ENCODE results near the gene MRPL40.
A peak's percentile ranks its signal among the peaks of the same experiment; 100 is the strongest.

Gene MRPL40

DNA sequence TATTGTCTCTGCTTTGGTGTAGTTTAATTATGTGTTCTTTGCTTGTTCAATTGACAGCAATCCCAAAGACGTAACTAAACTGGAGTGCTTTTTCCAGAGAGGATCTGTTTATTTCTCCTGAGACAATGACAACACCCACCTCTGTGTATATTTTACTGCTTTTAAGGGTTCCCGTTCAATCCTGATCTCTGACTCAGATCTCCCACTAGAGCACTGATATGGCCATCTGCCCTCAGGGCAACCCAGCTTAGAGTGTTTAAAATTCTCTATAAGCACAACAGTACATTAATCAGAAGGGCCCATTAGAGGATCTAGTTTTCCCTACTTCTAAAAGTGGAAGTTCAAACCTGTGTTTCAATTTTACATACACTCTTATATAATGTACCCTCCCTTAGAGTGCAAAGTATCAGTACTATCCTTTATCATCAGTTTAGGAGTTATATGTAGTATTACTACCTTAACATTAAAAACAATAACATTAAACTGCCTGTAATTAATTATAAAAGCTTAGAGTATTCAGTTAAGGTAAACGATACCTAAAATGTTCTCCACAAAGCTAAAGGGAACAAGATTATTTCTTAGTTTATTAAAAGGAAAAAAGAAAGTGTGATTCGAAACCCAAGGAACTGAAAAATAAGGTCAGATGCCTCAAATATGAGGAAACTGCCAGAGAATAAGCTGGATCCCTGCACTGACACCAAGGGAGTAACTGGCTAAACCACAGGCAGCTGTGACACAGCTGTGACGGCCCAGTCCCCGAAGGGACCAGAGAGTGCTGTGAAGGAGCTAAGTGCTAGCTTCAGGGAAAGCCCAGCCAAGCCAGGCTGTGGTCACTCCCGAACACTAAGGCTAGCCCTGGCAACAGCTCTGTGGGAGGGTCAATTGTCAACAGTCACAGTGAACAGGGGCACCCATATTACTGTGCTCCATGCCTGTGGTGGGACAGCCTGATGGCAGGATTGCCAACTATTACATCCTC is 31.4 kb downstream of the MRPL40 start:
- no peak for DNase-seq

DNA sequence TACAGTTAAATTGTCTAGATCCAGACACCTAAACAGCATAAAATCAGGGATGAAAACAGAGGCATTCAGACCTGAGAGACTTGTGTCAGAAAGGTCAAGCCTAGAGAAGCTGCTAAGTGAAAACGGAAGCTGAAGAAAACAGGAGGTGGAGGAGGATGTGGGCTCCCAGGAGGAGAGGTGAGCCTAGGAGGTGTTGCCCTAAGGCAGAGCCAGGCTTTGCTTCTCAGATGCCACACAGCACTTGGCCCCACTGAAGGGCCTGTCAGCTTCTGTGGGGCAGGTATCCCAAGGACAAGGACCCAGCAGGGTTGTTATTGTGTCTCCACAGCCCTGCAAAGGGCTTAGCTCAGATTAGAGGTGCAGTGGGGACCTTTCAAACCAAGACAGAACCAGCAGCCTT is 32.2 kb downstream of the MRPL40 start:
- DNase-seq = no peak

DNA sequence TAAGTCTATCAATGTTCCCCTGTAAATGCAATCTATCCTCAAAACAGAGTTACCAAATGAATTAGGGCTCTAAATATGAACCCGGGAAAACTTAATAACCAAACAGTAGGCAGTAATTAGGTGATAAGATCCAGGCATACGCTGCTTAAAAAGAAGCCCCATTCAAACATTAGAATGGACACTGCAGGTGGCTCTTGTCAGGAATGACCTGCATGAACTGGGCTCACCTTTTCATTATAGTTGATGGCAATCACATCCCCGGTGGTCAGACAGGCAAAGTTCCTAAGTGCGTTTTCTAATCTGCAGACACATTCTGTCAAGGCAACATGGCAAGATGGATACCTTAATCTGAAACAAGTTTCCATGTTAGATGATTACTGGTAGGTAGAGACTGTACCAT is 32.6 kb downstream of the MRPL40 start:
- DNase-seq = no peak

GRCh38 chr22:19466126-19466716 is 33.9 kb downstream of the MRPL40 start:
- no peak for DNase-seq

DNA sequence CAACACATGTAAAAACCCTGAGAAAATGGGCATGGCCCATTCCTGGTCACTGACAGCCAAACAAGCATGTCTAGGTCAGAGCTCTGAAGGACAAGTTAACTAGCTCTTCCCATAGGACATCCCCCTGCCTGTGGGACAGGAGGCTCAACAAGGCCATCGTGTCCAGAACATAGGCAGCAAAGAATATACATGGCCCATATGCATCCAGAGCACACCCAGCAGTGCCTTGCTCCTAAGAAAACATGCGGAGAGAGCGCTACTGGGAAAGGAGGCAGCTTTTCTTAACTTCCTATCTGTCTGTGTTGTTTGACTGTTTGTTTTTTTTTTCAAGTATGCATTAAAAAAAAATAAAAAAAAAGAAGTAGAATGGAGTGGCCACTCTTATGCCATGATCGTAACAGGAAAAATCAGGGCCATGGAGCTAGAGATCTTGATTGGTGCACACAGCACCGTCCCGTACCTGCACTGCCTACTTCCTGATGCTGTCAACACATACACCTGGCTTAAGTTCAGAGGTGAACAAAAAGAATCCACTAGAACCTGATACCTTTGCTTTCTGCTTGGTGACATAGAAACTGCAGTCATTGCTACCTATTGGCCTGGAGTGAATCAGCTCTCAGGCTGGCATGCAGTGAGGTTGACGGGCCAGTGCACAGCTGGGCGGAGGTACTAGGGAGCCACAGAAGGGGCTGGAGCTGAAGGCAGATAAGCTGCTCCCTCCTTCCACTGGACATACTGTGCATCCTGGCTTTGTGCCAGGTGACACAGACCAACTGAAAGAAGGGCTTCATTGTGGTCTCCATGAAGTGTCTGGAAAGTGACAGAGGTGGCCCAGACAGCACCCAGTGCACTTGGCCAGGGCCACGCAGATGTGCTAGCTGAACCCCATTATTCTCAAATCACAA is 34.8 kb downstream of the MRPL40 start:
- DNase-seq = no peak

GRCh38 chr22:19467912-19468311 is 35.6 kb downstream of the MRPL40 start:
- DNase-seq = no peak

- DNase-seq = no peak
Observed at GRCh38 chr22:19469421-19469820, 37.1 kb downstream of the MRPL40 start.

GRCh38 chr22:19470010-19470409 is 37.7 kb downstream of the MRPL40 start:
- no peak for DNase-seq

DNA sequence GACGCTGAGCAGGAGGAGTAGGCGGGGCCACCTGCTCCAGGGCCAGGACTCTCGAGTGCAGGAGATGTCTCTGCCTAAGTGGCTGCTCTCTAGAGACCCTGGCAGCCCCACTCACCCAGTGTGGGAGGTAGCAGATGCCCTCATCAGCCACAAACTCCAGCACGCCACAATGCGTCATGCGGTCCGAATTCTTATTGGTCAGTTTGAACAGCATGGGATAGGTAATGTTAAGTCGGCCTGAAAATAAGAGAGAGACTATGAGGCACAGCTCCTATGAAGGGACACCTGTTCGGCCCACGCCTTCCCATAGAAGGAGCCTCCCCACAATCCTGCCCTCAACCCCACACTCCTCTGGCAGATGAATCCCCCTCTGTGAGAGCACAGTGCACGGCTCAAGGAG is 39.2 kb downstream of the MRPL40 start:
- no peak for DNase-seq

DNA sequence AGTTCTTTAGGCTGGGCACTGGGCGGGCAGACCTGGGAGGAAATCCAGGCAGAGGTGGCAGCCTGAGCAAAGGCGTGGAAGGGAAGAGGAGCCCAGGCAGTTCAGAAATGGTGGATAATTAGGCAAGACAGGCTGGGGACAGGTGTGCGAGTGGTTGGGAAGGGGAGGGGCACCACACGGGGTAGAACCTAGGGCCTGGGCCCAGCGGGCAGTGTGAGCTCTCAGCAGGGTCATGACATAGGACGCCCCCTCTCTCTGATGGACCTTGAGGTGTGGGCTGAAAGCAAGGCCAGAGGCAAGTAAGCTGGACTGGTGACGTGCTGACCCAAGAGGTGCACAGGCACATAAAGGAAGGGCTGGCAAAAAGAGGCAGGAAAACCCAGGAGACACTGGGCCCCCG is 39.9 kb downstream of the MRPL40 start:
- no peak for DNase-seq

- DNase-seq = no peak
Observed at GRCh38 chr22:19473578-19473977, 41.2 kb downstream of the MRPL40 start.

DNA sequence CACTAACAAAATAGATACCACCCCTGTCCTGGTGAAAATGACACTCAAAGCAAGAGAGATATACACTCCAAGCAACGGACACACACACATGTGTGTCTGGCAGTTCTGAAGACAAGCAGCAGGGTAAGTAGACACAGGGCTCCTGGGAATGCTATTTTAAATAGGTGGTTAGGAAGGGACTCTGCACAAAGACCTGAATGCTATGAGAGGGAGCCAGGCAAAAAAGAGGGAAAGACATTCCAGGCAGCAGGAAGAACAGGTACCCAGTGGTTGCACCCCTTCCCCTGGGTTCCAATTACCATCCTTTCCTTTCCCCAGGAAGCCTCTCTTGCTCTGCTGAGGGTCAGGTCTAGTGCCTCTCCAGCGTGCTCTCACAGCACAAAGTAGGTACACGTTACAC is 43.7 kb downstream of the MRPL40 start:
- no peak for DNase-seq

DNA sequence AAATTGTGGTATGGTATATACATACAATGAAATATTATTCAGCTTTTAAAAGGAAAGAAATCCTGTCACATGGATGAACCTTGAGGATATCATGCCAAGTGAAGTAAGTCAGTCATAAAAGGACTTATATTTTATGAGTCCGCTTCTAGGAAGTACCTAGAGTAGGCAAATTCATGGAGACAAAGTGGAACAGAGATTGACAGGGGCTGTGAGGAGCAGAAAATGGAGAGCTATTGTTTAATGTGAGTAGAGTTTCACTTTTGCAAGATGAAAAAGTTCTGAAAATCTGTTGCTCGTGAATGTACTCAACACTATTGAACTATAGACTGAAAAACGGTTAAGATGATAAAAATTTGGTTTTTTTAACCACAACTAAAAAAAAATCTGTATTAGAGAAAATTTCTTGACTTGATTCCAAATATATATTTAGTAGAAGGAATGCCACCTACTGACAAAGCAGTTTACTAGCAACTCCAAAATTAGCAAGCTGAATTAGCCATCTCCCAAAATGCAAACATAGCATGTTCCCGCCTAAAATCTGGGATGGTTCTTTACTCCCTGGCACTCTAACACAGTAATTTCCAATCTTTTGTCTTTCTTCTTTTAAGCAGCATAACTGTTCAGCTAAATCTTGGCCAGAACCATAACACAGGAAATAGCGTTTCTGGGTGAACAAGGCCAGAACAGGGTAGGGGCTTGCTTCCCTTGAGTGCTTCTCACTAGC is 45.1 kb downstream of the MRPL40 start:
- no peak for DNase-seq

DNA sequence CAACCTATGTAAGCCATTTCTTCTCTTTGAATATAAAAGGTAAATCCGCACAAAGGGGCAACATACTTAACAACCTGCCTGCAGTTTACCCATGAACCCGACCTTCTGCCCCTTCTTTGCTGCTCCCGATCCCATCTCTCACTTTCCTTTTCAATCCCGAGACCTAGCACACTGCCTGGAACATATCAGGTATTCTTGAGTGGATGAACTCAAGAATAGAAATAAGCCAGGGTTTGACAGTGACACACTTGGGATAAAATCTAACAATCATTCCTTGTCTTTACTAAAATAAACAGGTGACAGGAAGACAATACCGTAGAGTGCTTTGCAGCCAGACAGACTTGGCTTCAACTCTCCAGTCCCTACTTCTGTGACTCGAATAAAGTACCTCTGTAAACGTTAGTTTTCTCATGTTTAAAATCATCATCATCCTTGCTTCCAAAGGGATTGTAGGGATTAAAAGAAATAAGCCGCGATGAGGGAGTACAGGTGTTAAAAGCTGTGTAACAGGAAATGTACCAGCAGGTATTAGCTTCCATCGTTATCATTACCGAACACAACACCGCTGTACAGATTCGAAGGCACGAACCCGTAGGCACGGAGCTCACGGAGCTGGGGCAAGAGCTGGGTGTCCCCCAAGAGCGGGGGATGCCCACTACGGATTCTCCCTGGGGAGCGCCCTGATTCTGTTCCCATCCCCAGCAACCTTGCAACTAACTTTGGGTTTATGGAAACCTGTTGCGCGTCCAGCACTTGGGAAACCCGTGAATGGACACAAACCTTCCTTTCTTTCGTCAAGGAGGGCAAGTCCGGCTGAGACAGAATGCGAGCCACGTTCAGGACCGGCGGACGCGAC is 45.9 kb downstream of the MRPL40 start:
- DNase-seq = peak; percentile 21

DNA sequence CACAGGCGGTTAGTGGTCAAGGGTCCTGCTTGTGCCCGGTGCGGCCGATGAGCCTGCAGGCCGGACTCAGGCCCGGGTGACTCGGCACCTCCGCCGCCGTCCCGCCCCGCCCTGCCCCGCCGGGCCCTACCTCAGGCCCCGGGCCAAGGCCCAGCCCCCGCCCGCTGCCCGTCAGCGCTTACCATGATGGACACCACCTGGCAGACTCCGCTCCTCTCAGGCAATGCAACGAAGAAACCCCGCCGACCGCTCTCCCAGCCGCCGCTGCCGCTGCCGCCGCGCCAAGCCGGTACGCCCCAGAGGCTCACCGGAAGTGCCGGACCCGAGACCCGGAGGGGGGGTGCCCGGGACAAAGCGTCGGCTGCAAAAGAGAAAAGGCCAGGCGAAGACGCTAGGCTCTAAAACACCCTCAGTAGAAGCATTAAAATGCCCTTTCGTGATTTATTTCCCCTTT is 46.6 kb downstream of the MRPL40 start, which contains the start of gene UFD1:
Gene UFD1 (minus strand): TSS at position 293 of the 454 bp plus-strand sequence. CDS start 108 bp downstream, at position 185.
- peak; percentile 81 for DNase-seq

GRCh38 chr22:19479355-19480172 is 47.2 kb downstream of the MRPL40 start, which contains the start of gene CDC45:
Gene CDC45, plus strand, starts transcription at chr22:19479920. Its CDS starts 49 bp downstream, at chr22:19479969.
- DNase-seq = peak; percentile 95

GRCh38 chr22:19480173-19480568 is 47.8 kb downstream of the MRPL40 start:
- DNase-seq = peak; percentile 18

DNA sequence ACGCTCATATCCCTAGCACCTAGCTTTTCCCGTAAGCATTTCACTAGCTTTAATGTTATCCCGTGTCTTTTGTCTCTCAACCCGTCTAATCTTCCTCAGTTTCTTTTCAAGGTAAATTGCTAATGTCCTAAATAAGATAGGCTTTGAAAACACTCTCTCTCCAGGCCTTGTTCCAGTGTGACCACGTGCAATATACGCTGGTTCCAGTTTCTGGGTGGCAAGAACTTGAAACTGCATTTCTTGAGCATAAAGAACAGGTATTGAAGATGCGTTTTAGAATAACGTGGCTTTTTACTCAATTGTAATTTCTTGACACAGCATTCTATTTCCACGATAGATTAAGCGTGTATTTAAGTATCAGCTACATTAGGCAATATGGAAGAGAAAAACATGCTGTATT is 48.4 kb downstream of the MRPL40 start:
- no peak for DNase-seq

GRCh38 chr22:19482297-19482696 is 50.0 kb downstream of the MRPL40 start:
- no peak for DNase-seq

Measured in stimulated activated CD4-positive, alpha-beta T cell treated with anti-CD3 and anti-CD28 coated beads, Interleukin-4, amount 100 ng/mL, for 24 hours (primary cell).